Liver (tissue), 9 donors: ENCODE data around the gene UACA. TPM values are rescaled to one million over a fixed set of nuclear protein-coding genes. Genes with fewer than 3 reads are reported as not detected.
A peak's percentile ranks its signal among the peaks of the same experiment; 100 is the strongest.

Experiments
- DNase-seq: peaks from one replicate; pipeline ENCODE4 v3.0.0-alpha.2; 2017; ENCODE audit warnings: low spot score
- H3K27ac ChIP-seq, 2 donors: one replicate each; pipeline ENCODE4 v1.7.0; 2013; ENCODE audit warnings: inconsistent platforms in 2 of 2, low read length in 2 of 2, control low read depth in 1 of 2, low read depth in 1 of 2, mild to moderate bottlenecking in 1 of 2
- H3K27me3 ChIP-seq, 4 donors: one replicate each; pipeline versions ENCODE4 v1.6.1 to v1.7.0; 2013; ENCODE audit warnings: low read length in 3 of 4, inconsistent platforms in 1 of 4, mild to moderate bottlenecking in 1 of 4, moderate library complexity in 1 of 4; ENCODE audit not compliant: control insufficient read depth in 4 of 4, insufficient read depth in 4 of 4
- H3K36me3 ChIP-seq, 4 donors: one replicate each; pipeline versions ENCODE4 v1.6.1 to v1.7.0; 2013; ENCODE audit warnings: low read length in 3 of 4, mild to moderate bottlenecking in 3 of 4, low read depth in 1 of 4, moderate library complexity in 1 of 4; ENCODE audit not compliant: control insufficient read depth in 4 of 4, insufficient read depth in 3 of 4
- H3K4me1 ChIP-seq, 4 donors: one replicate each; pipeline versions ENCODE4 v1.6.1 to v1.7.0; 2013; ENCODE audit warnings: low read length in 3 of 4, mild to moderate bottlenecking in 3 of 4, moderate library complexity in 1 of 4; ENCODE audit not compliant: control insufficient read depth in 4 of 4, insufficient read depth in 4 of 4
- H3K4me3 ChIP-seq, 3 donors: one replicate each; pipeline versions ENCODE4 v1.6.1 to v1.7.0; 2013; ENCODE audit warnings: low read length in 3 of 3, control low read depth in 1 of 3, low read depth in 1 of 3, mild to moderate bottlenecking in 1 of 3
- H3K9ac ChIP-seq, 2 donors: one replicate each; pipeline ENCODE4 v1.7.0; 2013; ENCODE audit warnings: low read length in 2 of 2, mild to moderate bottlenecking in 2 of 2, moderate library complexity in 2 of 2, control low read depth in 1 of 2, low read depth in 1 of 2
- H3K9me3 ChIP-seq, 4 donors: one replicate each; pipeline versions ENCODE4 v1.6.1 to v1.7.0; 2013; ENCODE audit warnings: low read length in 3 of 4; ENCODE audit not compliant: control insufficient read depth in 4 of 4
- FOXA1 ChIP-seq: IDR thresholded peaks from 2 replicates; pipeline ENCODE4 v1.6.1; 2016; ENCODE audit warnings: antibody characterized with exemption
- NR2F2 ChIP-seq: IDR thresholded peaks from 2 replicates; pipeline ENCODE4 v1.6.1; 2016; ENCODE audit warnings: antibody characterized with exemption
- RAD21 ChIP-seq, 2 donors: IDR thresholded peaks; 2 replicates each; pipeline ENCODE4 v1.6.1; 2016; ENCODE audit warnings: antibody characterized with exemption in 2 of 2, mild to moderate bottlenecking in 2 of 2
- RXRA ChIP-seq, 2 donors: IDR thresholded peaks; 2 replicates each; pipeline ENCODE4 v1.6.1; 2017 to 2018; ENCODE audit warnings: antibody characterized with exemption in 2 of 2, mild to moderate bottlenecking in 1 of 2
- TAF1 ChIP-seq: conservative IDR thresholded peaks from 2 replicates; pipeline ENCODE4 v1.6.1; 2016; ENCODE audit warnings: antibody characterized with exemption, mild to moderate bottlenecking
- YY1 ChIP-seq: IDR thresholded peaks from 2 replicates; pipeline ENCODE4 v1.6.1; 2016; ENCODE audit warnings: antibody characterized with exemption, mild to moderate bottlenecking
- WGBS: extraction: QIAGEN DNeasy Blood & Tissue Kit; methylation state at CpG from one replicate; pipeline ENCODE4 v1.1.7; 2013; 5-methylcytosine and 5-hydroxymethylcytosine counted together
- polyA plus RNA-seq, 2 donors: library from polyadenylated mRNA; stranded (reverse) in 1 of 2; unstranded in 1 of 2; fragments of 200-250 nt in 1 of 2; fragments of >200 nt in 1 of 2; fragmentation: Nextera tagmentation in 1 of 2; extraction: Ambion mirVana in 1 of 2; gene quantifications; one replicate each; pipeline versions ENCODE4 v1.2.1 to v1.2.3, GENCODE V29; 2013 to 2015
- total RNA-seq, 2 donors: library from RNA; depleted of rRNA; stranded (reverse); fragments of >200 nt; gene quantifications; one replicate each; pipeline ENCODE4 v1.2.3, GENCODE V29; 2014
- TF ChIP-seq, protein P1 (sequence below): IDR thresholded peaks from 2 replicates; pipeline ENCODE4 v1.6.1; 2016; ENCODE audit warnings: antibody characterized with exemption
- donor health status: healthy.
- donor health status: healthy.
- donor health status: healthy.
- donor health status: healthy.
- donor health status: healthy.

The UACA gene
- total and polyA plus RNA-seq, 4 donors, result 3.9 to 16.0 (median 10.0) TPM

DNA sequence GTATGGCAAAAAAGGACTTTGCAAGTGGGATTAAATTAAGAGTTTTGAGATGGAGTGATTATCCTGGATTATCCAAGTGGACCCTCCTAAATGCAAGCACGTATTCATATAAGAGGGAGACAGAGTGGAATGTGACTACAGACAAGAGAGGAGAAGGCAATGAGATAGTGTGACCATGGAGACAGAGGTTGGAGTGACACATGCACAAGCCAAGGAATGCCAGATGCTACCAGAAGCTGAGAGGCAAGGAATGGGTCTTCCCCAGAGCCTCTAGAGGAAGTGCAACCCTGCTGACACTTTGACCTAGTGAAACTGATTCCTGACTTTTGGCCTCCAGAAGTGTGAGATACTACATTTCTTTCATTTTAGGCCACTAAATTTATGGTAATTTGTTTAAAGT lies 117.2 kb downstream of the UACA start:
- Histone ChIP-seq H3K36me3 (no peaks in the 10 kb centered on the region), H3K4me3 (no peak overlapping the region), H3K9ac (no peak overlapping the region), H3K9me3 (no peaks in the 10 kb centered on the region), H3K27ac (no peak overlapping the region), H3K27me3 (no peaks in the 10 kb centered on the region), H3K4me1 (no peaks in the 10 kb centered on the region)
- WGBS, result 65% methylated on average over 1 of the region's 1 CpG
- no peak for DNase-seq
- TF ChIP-seq, protein P1, sequence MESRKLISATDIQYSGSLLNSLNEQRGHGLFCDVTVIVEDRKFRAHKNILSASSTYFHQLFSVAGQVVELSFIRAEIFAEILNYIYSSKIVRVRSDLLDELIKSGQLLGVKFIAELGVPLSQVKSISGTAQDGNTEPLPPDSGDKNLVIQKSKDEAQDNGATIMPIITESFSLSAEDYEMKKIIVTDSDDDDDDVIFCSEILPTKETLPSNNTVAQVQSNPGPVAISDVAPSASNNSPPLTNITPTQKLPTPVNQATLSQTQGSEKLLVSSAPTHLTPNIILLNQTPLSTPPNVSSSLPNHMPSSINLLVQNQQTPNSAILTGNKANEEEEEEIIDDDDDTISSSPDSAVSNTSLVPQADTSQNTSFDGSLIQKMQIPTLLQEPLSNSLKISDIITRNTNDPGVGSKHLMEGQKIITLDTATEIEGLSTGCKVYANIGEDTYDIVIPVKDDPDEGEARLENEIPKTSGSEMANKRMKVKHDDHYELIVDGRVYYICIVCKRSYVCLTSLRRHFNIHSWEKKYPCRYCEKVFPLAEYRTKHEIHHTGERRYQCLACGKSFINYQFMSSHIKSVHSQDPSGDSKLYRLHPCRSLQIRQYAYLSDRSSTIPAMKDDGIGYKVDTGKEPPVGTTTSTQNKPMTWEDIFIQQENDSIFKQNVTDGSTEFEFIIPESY, result no peak
- TF ChIP-seq NR2F2 (peak; percentile 41), TAF1 (no peak), RAD21 (IDR thresholded peaks at IDR 0.05) (no peak)

DNA sequence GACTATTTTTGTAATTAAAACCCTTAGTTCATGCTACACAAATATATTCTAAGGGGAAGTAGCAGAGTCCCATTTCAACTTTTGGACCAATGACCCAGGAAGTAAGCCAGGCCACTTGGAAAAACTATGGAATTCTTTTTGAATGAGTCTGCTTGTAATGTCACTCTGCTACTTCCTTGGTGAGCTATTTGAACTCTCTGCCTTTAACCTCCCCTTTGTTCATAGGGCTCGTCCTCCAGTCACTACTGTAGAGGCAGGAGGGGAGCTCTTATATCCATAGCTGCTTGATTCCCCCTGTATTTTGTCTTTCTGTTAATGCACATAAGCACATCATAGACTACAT lies 119.6 kb downstream of the UACA start:
- H3K9me3 ChIP-seq, result no peaks in the 10 kb centered on the region
- no peak overlapping the region for H3K27ac ChIP-seq
- no peak for DNase-seq
- H3K36me3 ChIP-seq, result no peaks in the 10 kb centered on the region
- peak in 1 of 2 donors; percentile 60 for TF ChIP-seq RXRA (IDR thresholded peaks at IDR 0.05)
- TF ChIP-seq YY1, result no peak
- no peaks in the 10 kb centered on the region for H3K27me3 ChIP-seq
- no peak overlapping the region for H3K4me3 ChIP-seq
- no peaks in the 10 kb centered on the region for H3K4me1 ChIP-seq
- WGBS, result 75% methylated on average over 1 of the region's 1 CpG
- no peak overlapping the region for H3K9ac ChIP-seq

DNA sequence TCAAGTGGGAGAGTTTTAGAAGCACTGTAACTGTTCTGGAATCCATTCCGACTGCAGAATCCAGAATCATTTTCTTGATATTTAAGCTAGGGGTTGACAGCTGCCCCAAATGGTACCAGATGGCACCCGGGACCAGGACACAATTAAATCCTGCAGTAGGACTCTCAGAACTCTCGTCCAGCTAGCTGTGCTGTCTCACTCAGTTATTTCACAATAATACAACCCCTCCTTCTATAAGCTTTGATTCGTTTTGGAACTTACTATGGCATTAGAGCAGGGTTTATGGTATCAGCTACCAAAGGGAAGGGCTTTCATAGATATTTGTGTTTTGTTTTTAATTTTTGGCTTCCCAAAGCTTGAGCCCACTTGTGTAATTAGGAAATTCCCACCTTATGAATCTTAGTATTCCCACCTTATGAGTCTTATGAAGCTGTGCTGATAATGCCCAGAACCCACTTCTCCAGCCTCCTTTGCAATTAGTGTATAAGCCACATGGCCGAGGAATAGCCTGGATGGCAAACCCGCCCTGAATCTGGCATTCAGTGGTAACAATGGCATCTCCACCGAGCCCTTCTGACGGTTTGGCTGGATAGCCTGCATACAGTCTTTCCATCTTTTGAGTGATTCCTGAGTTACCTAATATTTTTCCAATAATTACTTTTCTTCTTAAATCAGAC lies 120.1 kb downstream of the UACA start:
- Histone ChIP-seq H3K4me1 (no peaks in the 10 kb centered on the region), H3K27me3 (no peaks in the 10 kb centered on the region), H3K27ac (no peak overlapping the region), H3K36me3 (no peaks in the 10 kb centered on the region), H3K9ac (no peak overlapping the region), H3K4me3 (no peak overlapping the region), H3K9me3 (no peaks in the 10 kb centered on the region)
- TF ChIP-seq NR2F2, result no peak
- TF ChIP-seq FOXA1, result no peak
- DNase-seq, result no peak
- 81% methylated on average over 8 of the region's 8 CpGs for WGBS

DNA sequence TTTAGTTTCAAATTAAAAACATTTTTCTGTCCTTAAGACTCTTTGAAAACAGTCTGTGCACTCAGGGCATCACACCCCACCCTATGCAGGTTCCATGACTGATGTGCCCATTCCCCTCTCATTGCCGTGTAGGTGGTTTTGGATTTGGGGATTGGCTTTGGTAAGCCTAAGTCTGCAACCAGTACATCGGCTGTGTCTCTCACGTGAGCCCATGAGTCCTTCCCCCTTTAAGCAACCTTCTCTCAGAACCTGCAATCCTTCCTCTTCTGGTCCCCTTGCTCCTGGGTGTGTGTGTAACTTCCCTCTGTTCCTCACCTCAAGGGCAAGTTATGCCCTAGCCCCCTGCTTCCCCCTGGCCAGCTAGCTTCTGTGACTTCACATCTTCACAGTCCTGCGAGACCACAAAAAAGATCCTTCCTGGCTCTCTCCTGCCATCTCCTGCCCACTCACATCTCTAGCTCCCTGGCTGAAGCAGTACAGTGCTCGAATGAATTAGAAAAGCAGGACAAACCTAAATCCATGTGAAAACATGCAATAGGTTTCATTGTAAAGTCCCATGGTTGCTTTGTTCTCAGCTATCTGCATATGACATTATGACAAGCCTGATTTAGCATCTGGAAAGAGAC lies 126.7 kb downstream of the UACA start:
- H3K9me3 ChIP-seq, result no peaks in the 10 kb centered on the region
- H3K9ac ChIP-seq, result no peak overlapping the region
- TF ChIP-seq RAD21 (IDR thresholded peaks at IDR 0.05), result peak in 1 of 2 donors; percentile 24
- TF ChIP-seq, protein P1, result no peak
- no peaks in the 10 kb centered on the region for H3K36me3 ChIP-seq
- DNase-seq, result no peak
- H3K4me3 ChIP-seq, result no peak overlapping the region
- H3K27me3 ChIP-seq, result no peaks in the 10 kb centered on the region
- no peaks in the 10 kb centered on the region for H3K4me1 ChIP-seq
- 71% methylated on average over 5 of the region's 5 CpGs for WGBS
- H3K27ac ChIP-seq, result no peak overlapping the region
